NCI-H1417 treated with DMSO at 0.1 percent for 48 hours (cell line): ENCODE data around the gene TEN1.
"Not testable (repeated sequence)": the region's sequence is repeated elsewhere in the genome, so short reads cannot be mapped to it uniquely, and the experiment has no call there.

ENCODE experiments used
- DNase-seq: peaks from one replicate; lab custom pipeline; 2025; lab: John Stamatoyannopoulos, UW

Gene TEN1

DNA sequence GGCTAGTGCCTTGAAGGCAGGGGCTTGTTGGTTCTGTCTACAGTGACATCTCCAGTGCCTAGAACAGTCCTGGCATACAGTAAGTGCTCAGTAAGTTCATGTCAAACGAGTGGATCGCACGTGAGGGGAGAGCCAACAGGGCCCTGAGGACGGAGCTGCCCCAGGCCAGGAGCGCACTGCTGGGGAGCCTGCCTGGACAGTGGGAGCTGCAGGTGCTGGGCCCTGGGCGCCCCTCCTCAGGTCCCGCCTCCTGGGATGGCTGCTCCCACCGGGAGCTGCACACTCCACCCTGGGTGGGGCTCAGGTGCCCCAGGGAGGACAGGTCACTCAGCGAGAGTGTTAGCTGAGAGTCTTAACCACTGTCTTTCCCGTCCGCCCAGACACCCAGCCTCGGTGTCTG, 46.3 kb downstream of the TEN1 start:
- no peak for DNase-seq

DNA sequence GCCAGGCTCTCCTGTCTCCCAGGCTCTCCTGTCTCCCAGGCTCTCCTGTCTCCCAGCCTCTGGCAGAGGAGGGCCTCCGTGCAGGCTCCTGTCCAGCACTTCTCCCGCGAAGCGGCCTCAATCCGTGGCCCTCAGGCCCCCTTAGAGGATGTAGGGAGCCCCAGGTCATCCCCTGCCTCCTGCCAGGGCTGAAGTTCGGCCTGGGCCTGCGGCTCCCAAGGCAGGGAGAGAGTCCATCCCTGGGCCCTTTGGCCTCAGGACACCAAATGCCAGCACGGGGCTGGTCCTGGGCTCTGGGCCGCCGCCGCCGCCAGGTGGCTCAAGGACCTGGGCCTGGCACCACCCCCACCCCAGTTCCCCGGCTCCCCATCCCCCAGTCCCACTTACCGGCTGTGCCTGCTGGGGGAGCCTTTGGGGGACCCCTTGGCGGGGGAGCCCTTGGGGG, 47.7 kb downstream of the TEN1 start:
- DNase-seq, result no peak

DNA sequence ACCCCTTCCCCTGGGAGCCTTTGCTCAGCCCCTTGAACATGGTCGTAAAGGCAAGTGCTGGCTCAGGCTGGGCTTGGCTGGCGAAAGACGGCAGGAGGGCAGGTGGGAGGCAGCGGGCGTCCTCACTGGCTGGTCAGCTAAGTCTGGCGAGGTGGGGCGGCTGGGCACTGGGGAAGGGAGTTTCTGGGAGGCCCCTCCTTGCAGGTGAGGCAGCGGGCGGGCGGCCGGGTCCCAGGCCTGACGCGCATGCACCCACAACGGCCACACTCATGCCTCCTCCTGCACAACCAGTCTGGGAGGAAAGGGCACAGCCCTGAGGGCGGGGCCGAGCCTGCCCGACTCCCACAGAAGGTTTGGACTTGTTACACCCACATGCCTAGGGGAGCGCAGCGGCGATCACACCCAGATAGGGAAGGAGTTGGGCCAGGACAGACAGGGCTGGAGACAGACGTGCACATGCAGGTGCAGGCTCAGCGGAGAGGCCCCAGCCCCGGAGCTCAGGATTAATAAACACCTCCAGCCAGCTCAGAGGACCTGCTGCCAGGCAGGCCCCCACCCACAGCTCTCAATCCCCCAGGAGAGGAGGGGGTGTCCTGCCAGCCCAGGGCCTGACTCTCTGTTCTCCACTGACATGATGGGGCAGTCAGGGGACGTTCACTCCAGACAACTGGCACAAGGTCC, 48.3 kb downstream of the TEN1 start, which contains the start of gene EVPL:
Gene EVPL (minus strand): TSS at position 148 of the 681 bp plus-strand sequence. CDS start 108 bp downstream, at position 40.
- no peak for DNase-seq

DNA sequence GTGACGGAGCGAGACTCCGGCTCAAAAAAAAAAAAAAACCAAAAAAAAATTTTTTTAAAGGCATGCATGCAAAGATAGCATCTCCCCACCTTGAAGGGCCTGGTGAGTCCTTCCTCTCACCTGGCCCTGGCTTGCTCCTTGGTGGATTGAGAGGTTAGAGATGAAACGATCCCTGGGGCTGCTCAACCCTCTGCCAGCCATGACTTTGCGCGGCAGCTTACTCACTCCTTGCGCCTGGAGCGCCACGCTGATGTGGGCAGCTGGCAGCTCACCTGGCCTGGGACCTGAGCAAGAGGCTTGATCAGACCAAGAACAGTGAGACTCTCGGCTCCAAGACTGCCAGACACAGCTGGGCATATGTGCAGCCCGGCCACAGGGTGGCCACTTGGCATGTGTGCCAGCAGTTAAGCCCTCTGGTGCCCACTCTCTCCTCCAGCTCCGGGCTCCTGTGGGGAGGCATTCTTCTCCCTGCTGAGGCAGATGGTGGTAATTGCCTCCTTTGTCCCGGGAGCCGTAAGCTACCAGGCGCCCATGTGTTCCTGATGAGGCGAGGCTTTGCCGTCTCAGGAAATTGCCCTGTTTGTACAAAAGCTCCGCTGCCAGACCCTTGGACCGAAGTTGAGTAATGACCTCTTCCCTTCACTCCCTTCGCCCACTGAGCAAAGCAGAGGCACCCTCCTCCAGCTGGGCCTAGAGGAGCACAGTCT, 53.2 kb downstream of the TEN1 start:
- peak; percentile 8 for DNase-seq

DNA sequence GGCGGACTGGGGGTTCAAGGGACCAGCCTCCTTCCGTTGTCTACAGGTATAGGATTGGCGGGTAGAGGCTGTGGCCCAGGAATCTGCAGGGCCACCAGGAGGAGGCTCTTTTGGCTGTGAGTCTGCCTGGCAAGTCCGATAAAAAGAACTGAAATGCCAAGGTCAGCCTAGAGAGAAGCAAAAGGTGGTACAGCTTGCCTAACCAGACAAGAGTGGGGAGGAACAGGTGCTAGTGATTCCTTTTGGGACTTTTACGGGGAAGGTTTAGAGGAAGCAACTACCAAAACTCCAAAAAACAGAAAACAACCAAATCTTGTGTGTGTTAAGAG, 53.7 kb downstream of the TEN1 start:
- no peak for DNase-seq

DNA sequence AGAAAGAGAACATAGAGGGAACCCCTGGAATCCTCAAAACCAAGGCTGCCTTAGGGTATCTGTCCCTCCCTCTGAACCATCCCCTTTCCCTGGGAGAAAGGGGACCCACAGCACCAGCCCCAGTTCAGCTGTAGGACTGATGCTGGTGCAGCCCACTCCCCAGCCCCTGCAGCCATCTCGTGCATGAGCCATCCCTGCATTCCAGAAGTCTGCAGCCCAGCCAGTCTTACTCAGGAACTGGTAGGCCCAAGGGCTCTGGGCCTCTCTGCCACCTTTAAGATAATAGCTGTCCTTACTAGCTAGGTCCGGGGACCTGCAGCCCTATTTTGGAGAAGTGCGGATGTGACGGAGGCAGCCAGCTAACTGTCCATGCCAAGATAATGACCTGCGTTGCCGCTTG, 54.1 kb downstream of the TEN1 start:
- DNase-seq, result no peak

DNA sequence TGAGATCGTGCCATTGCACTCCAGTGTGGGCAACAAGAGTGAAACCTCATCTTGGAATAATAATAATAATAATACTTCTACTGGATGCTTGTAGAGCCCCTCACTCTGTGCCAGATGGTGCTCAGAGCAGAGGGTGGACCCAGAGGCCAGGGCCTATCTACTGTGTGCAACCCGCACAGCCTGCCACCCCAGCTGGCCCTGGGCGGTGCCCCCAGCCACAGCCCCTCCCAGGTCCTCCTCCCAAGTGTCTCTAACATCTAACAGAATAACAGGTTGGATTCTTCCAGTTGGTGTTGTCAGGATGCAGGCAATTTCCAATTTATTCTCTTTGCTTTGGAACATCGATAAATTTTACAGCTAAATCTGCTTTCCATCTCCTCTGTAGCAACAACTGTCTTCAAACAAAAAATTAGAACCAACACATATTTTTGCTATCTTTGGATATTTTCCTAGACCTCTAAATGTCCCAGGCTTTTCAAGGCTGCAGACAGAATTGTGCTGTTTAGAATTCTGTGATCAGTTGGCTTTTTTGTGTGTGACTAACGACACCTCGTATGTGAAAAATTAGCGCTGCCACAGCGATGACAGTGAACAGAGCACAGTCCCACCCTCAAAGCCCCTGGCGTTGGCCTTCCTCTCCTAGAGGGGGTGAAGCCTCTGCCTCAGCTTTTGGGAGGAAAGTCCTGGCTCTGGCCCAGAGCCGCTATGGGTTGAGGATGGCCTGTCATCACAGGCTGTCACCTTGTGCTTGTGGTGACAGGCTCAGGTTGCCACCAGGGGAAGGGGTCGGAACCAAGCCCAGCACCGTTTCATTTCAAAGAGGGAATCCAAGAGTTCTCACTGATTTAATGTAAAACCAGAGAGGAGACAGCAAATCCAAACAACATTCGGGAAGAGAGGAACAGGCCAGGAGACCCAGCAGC, 55.6 kb downstream of the TEN1 start:
- DNase-seq, result no peak

DNA sequence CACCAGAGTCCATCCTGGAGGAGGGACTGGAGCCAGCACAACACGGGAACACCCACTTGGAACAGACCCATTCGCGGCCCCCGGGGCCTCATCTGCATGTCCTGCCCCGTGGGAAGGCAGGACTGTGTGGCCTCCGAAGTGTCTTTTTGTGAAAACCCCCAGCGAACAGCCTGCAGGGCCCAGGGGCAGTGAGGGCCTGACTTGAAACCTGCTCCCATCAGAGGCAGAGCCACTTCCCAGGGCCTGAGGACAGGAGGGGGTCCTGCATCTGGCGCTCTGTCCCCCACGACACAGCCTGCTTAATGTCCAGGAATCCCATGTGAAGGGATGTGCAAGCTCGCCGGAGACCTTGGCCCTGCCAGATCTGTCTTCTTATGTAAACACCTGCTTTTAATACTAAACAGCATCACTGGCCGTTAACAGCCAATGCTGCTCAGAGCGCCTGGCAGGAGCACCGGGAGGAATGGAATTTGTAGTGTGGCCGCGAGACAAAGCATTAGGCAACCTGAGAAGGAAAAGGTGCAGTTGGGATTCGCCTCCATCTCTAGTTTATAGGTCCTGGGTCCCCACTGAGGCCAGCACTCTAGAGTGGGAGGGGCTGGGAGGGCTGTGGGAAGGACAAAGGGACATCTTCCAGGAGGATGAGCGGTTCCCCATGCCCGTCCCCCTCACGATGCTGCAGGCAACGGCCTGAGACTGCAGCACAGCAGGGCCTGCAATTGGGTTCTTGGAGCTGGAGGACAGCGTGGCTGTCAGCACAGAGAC, 57.6 kb downstream of the TEN1 start:
- DNase-seq, result no peak

DNA sequence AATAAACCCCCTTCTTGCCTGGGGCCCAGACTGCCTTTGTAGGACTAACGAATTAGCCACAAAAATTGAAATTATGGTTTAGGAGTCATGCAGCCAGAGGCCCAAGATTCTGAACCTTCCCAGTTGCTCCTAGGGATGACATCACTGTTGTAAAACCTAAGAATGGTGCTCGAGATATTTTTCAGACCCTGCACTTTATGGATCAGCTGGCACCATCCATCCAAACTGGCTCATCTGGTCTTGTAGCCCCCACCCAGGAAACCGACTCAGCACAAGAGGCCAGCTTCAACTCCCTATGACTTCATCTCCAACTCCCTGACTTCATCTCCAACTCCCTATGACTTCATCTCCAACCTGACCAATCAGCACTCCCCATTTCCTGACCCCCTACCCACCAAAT, 59.0 kb downstream of the TEN1 start:
- no peak for DNase-seq

DNA sequence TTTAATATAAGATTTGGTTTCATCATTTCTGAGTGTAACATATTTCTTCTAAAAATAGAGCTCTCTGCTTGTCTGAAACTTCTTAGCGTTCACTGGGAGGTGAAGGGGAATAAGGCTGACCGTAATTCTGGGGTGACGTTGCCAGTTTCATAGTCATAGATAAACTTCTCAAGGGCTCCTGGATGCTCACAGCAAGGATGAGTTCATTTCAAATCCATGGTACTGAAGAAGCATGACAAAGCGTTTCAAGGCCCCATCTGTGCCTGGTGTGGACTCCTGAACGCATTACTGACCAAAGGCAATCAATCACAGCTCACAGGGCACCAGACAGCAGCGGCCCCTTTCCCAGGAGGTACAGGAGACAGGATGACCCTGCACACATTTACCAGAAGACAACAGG, 60.1 kb downstream of the TEN1 start:
- no peak for DNase-seq

DNA sequence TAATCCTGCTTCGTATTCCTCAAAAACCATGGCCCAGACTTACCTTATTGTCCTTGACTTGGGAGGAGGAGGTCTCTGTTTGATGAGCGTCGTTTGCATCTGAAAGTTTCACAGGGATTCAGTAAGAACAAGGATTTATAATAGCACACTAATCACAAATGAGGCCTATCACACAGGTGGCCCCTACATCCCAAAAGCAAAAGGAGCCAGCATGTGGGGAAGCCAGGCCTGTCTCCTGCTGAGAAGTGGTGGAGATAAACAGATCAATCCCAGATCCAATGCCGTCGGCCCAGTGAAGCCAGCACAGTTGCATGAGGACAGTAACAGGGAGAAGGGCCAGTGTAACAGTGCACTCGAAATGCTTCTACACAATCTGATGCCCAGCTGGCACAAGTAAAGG, 61.3 kb downstream of the TEN1 start:
- no peak for DNase-seq

DNA sequence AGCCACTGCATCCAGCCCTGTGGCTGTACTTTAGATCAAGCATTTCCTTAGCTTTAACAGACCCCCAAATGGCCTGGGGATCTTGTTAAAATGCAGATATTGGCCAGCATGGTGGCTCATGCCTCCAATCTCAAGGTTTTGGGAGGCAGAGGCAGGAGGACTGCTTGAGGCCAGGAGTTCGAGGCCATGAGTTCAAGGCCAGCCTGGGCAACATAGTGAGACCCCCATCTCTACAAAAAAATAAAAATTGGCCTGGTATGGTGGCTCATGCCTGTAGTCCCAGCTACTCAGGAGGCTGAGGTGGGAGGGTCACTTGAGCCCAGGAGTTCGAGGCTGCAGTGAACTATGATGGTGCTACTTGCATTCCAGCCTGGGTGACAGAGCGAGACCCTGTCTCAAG, 63.8 kb downstream of the TEN1 start:
- DNase-seq, result not testable (repeated sequence)

DNA sequence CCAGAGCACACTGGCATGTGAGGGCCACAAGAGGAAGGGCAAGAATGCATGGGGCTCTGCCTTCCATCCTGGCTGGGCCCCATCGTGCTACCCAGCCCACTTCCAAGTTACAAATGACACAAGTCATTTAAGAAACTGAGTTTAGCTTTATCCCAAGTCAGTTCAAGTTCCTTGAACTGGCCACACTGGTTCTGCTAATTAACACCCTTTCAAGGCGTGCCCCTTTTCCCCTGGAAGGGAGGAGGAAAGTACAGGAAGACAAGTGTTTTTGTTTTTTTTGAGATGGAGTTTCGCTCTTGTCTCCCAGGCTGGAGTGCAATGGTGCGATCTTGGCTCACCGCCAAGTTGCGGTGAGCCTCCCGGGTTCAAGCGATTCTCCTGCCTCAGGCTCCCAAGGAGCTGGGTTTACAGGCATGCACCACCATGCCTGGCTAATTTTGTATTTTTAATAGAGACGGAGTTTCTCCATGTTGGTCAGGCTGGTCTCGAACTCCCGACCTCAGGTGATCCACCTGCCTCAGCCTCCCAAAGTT, 65.5 kb downstream of the TEN1 start:
- DNase-seq, result not testable (repeated sequence)

DNA sequence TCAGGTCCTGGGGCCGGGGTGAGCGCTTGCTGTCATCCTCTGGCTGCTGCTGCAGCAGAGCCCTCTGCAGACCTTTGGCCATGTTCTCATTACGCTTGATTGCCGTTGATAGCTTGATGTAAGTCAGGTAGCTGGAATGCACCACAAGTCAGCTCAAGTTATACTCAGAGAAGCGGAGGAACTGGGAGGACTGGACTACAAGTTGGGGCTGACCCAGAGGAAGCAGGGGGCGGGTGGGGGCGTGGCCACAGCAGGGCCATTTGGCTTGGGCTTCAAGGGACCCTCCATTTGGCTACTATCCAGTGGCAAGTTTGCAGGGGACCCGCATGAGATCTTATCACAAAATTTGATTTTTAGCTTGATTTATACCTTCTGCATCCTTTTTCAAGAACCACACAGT, 67.0 kb downstream of the TEN1 start:
- no peak for DNase-seq

DNA sequence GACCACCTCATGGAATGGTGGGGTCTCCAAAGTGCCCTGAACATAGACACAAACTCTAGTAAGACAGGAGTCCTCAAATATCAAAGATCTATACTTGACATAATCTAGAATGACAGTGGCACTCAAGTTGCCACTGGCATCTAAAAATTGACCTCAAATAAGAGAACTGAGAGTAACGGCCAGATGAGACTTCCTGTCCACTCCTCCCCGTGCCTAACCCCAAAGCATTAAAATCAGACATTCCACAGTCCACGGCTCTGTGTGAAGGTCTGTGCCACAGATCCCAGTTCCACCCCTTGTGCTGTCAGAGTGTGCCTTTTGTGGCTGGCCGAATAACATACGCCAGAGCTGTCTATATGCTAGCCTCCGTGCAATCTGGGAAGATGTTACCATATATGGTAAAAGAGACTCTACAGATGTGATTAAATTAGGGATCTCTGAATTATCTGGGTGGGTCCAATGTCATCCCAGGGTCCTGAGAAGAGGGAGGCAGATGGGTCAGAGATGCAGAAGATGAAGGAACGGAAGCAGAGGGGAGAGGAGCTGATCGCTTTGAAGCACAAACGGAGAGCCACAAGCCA, 69.1 kb downstream of the TEN1 start:
- no peak for DNase-seq

DNA sequence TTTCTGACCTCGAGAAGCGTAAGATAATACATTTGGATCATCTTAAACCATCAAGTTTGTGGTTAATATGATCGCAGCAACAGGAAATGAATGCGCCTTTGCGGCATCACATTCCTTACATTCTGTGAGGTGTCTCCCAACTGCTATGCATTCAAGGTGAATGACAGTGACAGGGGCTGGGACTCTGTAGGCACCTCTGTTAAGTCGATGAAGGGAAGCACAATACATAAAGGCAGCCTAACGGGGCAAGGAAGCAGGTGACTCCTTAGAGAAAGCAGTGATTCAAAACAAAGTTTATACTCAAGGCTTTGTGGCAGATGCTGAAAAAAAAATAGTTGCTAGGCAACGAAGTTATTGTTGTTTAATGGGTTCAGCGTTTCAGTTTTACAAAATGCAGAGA, 69.7 kb downstream of the TEN1 start:
- DNase-seq, result no peak

DNA sequence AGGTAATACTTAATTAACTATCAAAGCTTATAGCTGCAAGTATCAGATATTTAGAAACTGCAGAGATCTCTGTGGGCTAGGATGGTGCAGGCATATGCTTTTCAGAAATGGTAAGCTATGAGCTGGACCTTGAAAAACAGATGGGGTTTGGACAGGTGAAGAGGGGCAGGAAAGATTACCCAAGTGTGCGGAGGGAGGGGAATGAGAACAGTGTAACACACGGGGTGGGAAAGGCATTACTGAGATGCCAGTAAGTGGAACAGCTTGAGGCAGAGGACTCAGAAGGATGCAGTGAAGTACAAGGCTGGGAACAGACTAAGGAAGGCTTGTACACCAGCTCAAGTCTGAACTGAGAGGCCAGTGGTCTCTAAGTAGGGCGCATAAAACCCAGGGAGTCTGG, 70.2 kb downstream of the TEN1 start:
- no peak for DNase-seq

DNA sequence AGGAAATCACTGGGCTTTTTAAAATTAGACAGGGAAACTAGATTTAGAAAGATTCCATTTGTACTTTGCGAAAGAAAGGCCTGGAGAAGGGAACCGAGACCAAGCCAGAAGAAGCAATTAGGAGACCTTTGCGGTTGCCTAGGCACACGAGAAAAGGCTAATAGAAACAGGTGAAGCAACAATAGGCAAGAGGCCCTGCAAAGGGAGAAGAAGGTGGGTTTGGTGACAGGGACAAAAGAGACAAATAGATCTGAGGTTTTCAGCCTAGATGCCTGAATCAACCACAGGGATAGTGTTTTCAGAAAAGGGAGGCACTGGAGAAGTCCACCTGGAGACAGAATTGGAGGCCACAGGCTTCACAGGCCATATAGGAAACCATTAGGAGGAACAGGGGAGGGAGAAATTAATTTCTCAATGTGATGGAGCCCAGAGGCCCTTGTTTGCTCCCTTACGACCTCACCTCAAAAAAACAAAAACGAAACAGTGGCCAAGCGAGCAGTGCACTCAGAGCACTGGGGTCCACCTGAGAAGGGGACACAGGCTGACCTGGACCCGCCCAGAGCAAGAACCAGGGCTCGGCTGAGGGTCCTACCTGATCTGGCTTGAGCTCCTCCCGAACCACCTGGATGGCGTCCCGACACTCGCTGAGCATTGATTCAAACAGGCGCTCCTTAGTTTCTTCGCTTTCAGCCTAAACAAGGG, 70.9 kb downstream of the TEN1 start:
- no peak for DNase-seq
